HT1080 (cell line): ENCODE results near the gene STOX1. TPM values are rescaled to one million over a fixed set of nuclear protein-coding genes. Genes with fewer than 3 reads are reported as not detected.
"Not testable (repeated sequence)": the region's sequence is repeated elsewhere in the genome, so short reads cannot be mapped to it uniquely, and the experiment has no call there.

ENCODE experiments used
- DNase-seq: peaks from one replicate; pipeline ENCODE4 v3.0.0-alpha.2; 2015; ENCODE audit warnings: low read depth
- total RNA-seq: library from RNA; depleted of rRNA; stranded (reverse); fragments of >200 nt; shearing (Covaris generic); gene quantifications from 2 replicates; pipeline ENCODE4 v1.2.3, GENCODE V29; 2014

The STOX1 gene
- total RNA-seq, 1 experiment from 2014 or later = 0.23 TPM

GRCh38 chr10:68828083-68828601 is 811 bp downstream of the STOX1 start:
- not testable (repeated sequence) for DNase-seq

GRCh38 chr10:68828833-68829232 is 1.5 kb downstream of the STOX1 start:
- no peak for DNase-seq

GRCh38 chr10:68829521-68829920 is 2.2 kb downstream of the STOX1 start:
- DNase-seq = no peak

GRCh38 chr10:68829952-68830351 is 2.6 kb downstream of the STOX1 start:
- no peak for DNase-seq

GRCh38 chr10:68831961-68832455 is 4.7 kb downstream of the STOX1 start:
- no peak for DNase-seq

- no peak for DNase-seq
Observed at GRCh38 chr10:68832601-68833000, 5.3 kb downstream of the STOX1 start.

GRCh38 chr10:68837626-68838322 is 10.4 kb downstream of the STOX1 start:
- DNase-seq = no peak

GRCh38 chr10:68840650-68841049 is 13.3 kb downstream of the STOX1 start:
- DNase-seq = not testable (repeated sequence)

GRCh38 chr10:68848281-68848680 is 20.9 kb downstream of the STOX1 start:
- no peak for DNase-seq

- DNase-seq = no peak
Observed at GRCh38 chr10:68848806-68849205, 21.5 kb downstream of the STOX1 start.

GRCh38 chr10:68856352-68856751 is 29.0 kb downstream of the STOX1 start:
- DNase-seq = no peak

GRCh38 chr10:68857005-68857404 is 29.7 kb downstream of the STOX1 start:
- DNase-seq = no peak

GRCh38 chr10:68861253-68861652 is 33.9 kb downstream of the STOX1 start:
- DNase-seq = no peak

- no peak for DNase-seq
Observed at GRCh38 chr10:68864611-68865010, 37.3 kb downstream of the STOX1 start.

- DNase-seq = not testable (repeated sequence)
Observed at GRCh38 chr10:68868173-68868572, 40.8 kb downstream of the STOX1 start.

- DNase-seq = no peak
Observed at GRCh38 chr10:68869623-68870022, 42.3 kb downstream of the STOX1 start.

- no peak for DNase-seq
Observed at GRCh38 chr10:68870061-68870460, 42.7 kb downstream of the STOX1 start.

- DNase-seq = no peak
Observed at GRCh38 chr10:68870545-68871104, 43.3 kb downstream of the STOX1 start.

- DNase-seq = peak; percentile 18
Observed at GRCh38 chr10:68871105-68871711, 43.9 kb downstream of the STOX1 start.

- DNase-seq = peak; percentile 45
Observed at GRCh38 chr10:68871731-68872342, 44.5 kb downstream of the STOX1 start.

- no peak for DNase-seq
Observed at GRCh38 chr10:68876246-68877138, 49.2 kb downstream of the STOX1 start.
